GM12874 (cell line): ENCODE measurements around the gene SRRD.

Source experiments
- CTCF ChIP-seq: IDR thresholded peaks from 2 replicates; pipeline ENCODE4 v1.5.1; 2011; ENCODE audit warnings: low read depth, mild to moderate bottlenecking, control low read depth, low read length, moderate library complexity; ENCODE audit not compliant: insufficient read depth

SRRD gene

GRCh38 chr22:26514419-26515161 lies 30.9 kb downstream of the SRRD start:
- TF ChIP-seq CTCF, result no peak

DNA sequence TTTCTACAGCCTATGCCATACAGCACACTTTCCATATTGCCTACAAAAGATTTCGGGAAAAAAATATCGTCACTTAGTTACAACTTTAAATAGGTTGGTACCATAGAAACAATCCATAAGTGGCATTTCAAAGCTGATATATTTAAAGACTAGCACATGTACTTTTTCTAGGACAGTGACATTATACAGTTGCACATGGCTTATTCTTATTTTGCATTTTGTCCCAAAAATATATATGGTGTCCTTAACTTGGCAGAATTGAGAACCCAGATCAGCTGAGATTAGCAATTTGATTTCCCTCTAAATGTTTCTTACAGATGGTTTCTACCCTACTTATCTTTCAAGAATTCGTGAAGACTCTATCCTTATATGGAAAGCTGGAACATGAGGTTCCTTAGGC lies 32.3 kb downstream of the SRRD start:
- TF ChIP-seq CTCF, result no peak

GRCh38 chr22:26516503-26516902 lies 32.8 kb downstream of the SRRD start:
- no peak for TF ChIP-seq CTCF

GRCh38 chr22:26517429-26517828 lies 33.8 kb downstream of the SRRD start:
- TF ChIP-seq CTCF, result no peak

DNA sequence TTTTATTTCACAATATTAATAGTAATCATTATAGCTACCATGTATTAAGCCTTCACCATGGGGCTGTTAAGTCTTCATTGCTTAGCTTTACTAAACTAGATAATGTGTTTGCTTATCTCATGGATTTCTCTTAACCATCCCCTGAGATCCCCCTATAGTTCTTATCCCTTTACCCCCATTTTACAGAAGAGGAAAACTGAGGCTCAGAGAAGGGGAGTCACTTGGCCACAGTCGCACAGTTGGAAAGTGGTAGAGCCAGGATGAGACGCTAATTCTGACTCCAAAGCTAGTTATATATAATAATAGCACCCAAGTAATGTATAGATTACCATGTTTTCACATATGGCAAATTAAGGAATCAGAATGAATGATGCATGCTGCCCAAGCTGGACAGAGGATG lies 38.3 kb downstream of the SRRD start:
- TF ChIP-seq CTCF, result no peak

- no peak for TF ChIP-seq CTCF
Observed at GRCh38 chr22:26522592-26522991, 38.9 kb downstream of the SRRD start.

GRCh38 chr22:26524870-26525269 lies 41.2 kb downstream of the SRRD start:
- TF ChIP-seq CTCF, result no peak
